Endothelial cell of umbilical vein (primary cell): Measurements from ENCODE around the gene TIMM23B. TPM values are rescaled to one million over a fixed set of nuclear protein-coding genes. Genes with fewer than 3 reads are reported as not detected.
"Not testable (repeated sequence)": the region's sequence is repeated elsewhere in the genome, so short reads cannot be mapped to it uniquely, and the experiment has no call there.

Experiments used
- BruUV-seq: library from RNA; stranded (reverse); fragments of 400-500 nt; replicated peaks from 2 replicates; lab custom pipeline; 2021; lab: Mats Ljungman, UMichigan
- CTCF ChIA-PET: fragments of 300-600, 350-600 bp; sonication (Branson Sonifier 250); formaldehyde crosslinking; loops from one replicate; lab custom pipeline; 2021; ENCODE audit warnings: antibody characterized with exemption, inconsistent platforms; lab: Charles Lee
- POLR2A ChIA-PET: fragments of 300-600, 350-600 bp; sonication (Branson Sonifier 250); formaldehyde crosslinking; loops from one replicate; lab custom pipeline; 2021; ENCODE audit warnings: antibody characterized with exemption, inconsistent platforms; lab: Charles Lee
- DNase-seq: peaks from one replicate; pipeline ENCODE4 v3.0.0-alpha.2; 2011; ENCODE audit warnings: low read depth, low spot score
- FAIRE-seq: peaks from 2 replicates; lab custom pipeline; 2011; peaks lifted over from hg19 to GRCh38; lab: Jason Lieb, UNC
- H2AFZ ChIP-seq: 2 replicates; pipeline ENCODE4 v1.6.0; 2012; ENCODE audit warnings: low read depth, low read length, control low read depth, inconsistent platforms
- H3K27ac ChIP-seq: 2 replicates; pipeline ENCODE4 v1.5.1; 2011; ENCODE audit warnings: low read depth, mild to moderate bottlenecking, control low read depth, low read length, moderate library complexity; ENCODE audit not compliant: insufficient read depth
- H3K27me3 ChIP-seq, 2 experiments: 2 replicates each; pipeline versions ENCODE4 v1.6.0 to v1.6.1; 2011; ENCODE audit warnings: low read length in 2 of 2, mixed read lengths in 1 of 2; ENCODE audit not compliant: control insufficient read depth in 2 of 2, insufficient read depth in 2 of 2
- H3K36me3 ChIP-seq, 2 experiments: 2 replicates in 1 of 2; 3 replicates in 1 of 2; pipeline ENCODE4 v1.5.1; 2011; ENCODE audit warnings: low read length in 2 of 2, mild to moderate bottlenecking in 1 of 2, moderate library complexity in 1 of 2; ENCODE audit not compliant: control insufficient read depth in 2 of 2, insufficient read depth in 2 of 2; ENCODE audit errors: extremely low read depth in 1 of 2
- H3K4me1 ChIP-seq: 3 replicates; pipeline ENCODE4 v1.5.1; 2011; ENCODE audit warnings: mild to moderate bottlenecking, low read length; ENCODE audit not compliant: control insufficient read depth, insufficient read depth; ENCODE audit errors: extremely low read depth
- H3K4me2 ChIP-seq: 2 replicates; pipeline ENCODE4 v1.6.1; 2011; ENCODE audit warnings: low read length, control low read depth, mixed read lengths; ENCODE audit not compliant: insufficient read depth
- H3K4me3 ChIP-seq, 3 experiments: fragments of 200-600 bp in 1 of 3; sonication (generic), shearing (Covaris generic) in 1 of 3; replicated peaks in 1 of 3; 2 replicates each; pipeline ENCODE4 v1.5.1; 2011 to 2016; ENCODE audit warnings: control low read depth in 3 of 3, low read length in 3 of 3, mild to moderate bottlenecking in 2 of 3, inconsistent platforms in 1 of 3, low read depth in 1 of 3, moderate library complexity in 1 of 3; ENCODE audit not compliant: insufficient read depth in 1 of 3
- H3K79me2 ChIP-seq: 2 replicates; pipeline ENCODE4 v1.6.0; 2012; ENCODE audit warnings: low read length, inconsistent platforms; ENCODE audit not compliant: control insufficient read depth, insufficient read depth
- H3K9ac ChIP-seq: replicated peaks from 2 replicates; pipeline ENCODE3; 2011; ENCODE audit warnings: low read length, control low read depth; ENCODE audit not compliant: insufficient read depth; ENCODE audit errors: extremely low read depth
- H3K9me1 ChIP-seq: replicated peaks from 3 replicates; pipeline ENCODE4 v1.6.0; 2011; ENCODE audit warnings: mild to moderate bottlenecking, low read length; ENCODE audit not compliant: control insufficient read depth, insufficient read depth; ENCODE audit errors: extremely low read depth
- H3K9me3 ChIP-seq: replicated peaks from 2 replicates; pipeline ENCODE4 v1.5.1; 2012; ENCODE audit warnings: low read length, inconsistent platforms; ENCODE audit not compliant: control insufficient read depth, insufficient read depth
- H4K20me1 ChIP-seq: replicated peaks from 2 replicates; pipeline ENCODE3; 2011; ENCODE audit warnings: mild to moderate bottlenecking, low read length; ENCODE audit not compliant: control insufficient read depth, insufficient read depth; ENCODE audit errors: extremely low read depth
- dilution Hi-C: fragments of 300-500 bp; cut with MboI; formaldehyde crosslinking; loops from one replicate; pipeline ENCODE4 v1.15.0; 2019; ENCODE audit warnings: low sequenced_read_pairs; ENCODE audit not compliant: extremely low pct_ligation_motif_present
- intact Hi-C: fragments of 100-400 bp; cut with micrococcal nuclease; formaldehyde crosslinking; loops from one replicate; pipeline ENCODE4 v1.10.0; 2022
- polyA plus RNA-seq, 4 experiments: library from polyadenylated mRNA; depleted of rRNA in 3 of 4; stranded (reverse) in 3 of 4; unstranded in 1 of 4; fragments of >200 nt; gene quantifications; 2 replicates each; pipeline versions ENCODE4 v1.2.1 to v1.2.3, GENCODE V29; 2011 to 2012; ENCODE audit warnings: missing spikeins in 1 of 4
- total RNA-seq: library from RNA; stranded (reverse); gene quantifications from 2 replicates; pipeline ENCODE4 v1.2.3, GENCODE V29; 2021

TIMM23B gene
- total and polyA plus RNA-seq, 2 donors (not counting 3 experiments of a cell fraction or from before 2014, with no cell fraction given): 14.4 to 18.7 TPM

DNA sequence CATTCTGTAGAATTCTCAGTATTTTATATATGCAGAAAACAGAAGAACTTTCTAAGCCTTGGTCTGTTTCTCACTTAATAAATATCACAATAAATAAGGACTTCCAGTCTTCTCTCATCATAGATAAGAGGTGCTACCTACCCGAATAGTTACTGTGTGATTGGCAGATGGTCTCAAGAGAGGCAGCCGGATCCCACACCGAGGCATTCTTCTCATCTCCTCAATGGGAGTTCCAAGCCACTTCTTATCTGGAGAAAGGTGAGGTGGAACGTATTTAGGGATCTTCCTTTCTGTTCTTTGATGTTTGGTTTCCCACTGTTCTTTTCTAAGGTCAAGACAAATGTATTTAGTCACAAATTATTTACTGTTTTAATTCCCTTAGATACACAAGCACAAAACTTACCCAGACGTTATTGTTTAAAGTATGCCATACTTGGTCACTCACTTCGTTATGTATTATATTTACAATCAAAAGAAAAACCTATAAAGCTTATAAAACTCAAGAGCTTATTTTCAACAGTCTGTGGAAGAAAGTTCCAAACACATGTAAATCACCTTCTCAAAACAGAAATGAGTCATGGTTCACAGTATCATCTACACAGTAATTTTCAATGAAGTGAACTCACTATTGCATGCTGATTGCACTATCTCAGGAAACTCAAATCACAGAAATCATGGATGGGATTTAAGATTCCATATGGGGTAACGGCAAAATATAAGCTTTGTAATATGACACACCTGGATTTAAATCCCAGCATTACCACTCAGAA, 9.7 kb upstream of the TIMM23B start:
- POLR2A ChIA-PET, intact Hi-C loops, H3K79me2 ChIP-seq, H3K27ac ChIP-seq, dilution Hi-C loops, H3K9me1 ChIP-seq, FAIRE-seq, H3K4me2 ChIP-seq, H3K4me3 ChIP-seq, H3K4me1 ChIP-seq, H3K9ac ChIP-seq, CTCF ChIA-PET, H2AFZ ChIP-seq, DNase-seq, H3K36me3 ChIP-seq, H4K20me1 ChIP-seq, BruUV-seq, H3K9me3 ChIP-seq, H3K27me3 ChIP-seq: not testable (repeated sequence)

DNA sequence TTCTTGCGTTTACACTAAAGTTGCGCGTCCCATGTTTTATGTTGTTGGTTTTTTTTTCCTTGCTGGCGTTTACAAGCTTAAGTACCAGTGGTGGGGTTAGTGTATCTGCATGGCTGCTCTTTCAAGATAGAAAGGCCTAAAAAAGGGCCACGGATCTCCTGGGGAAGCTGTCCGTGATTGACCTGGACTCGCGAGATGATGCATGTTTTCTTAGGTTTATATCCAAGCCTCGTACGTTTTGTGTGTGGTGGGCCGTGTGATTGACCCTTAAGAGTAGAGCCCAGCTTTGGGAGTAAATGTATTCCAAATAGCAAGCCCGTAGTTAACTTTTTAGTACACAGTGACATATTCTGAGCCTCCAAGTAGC, 469 bp downstream of the TIMM23B start:
- H4K20me1 ChIP-seq, FAIRE-seq, H3K36me3 ChIP-seq, H3K4me1 ChIP-seq, H3K27me3 ChIP-seq, POLR2A ChIA-PET, H3K9me1 ChIP-seq, dilution Hi-C loops, CTCF ChIA-PET, H3K9me3 ChIP-seq: not testable (repeated sequence)
- Histone ChIP-seq H3K27ac (peak overlapping the region; percentile 57), H3K4me3 (peak overlapping the region; percentile 55 to 72 (median 72)), H3K4me2 (peak overlapping the region; percentile 64), H3K9ac (peak overlapping the region; percentile 91), H2AFZ (peak overlapping the region; percentile 49), H3K79me2 (peaks cover 47% of the 10 kb centered on the region)
- BruUV-seq: TSS peak; percentile 71
- peak; percentile 61 for DNase-seq
- intact Hi-C loops: loop anchor here (1.0 kb wide), 1 partner anchor 349 kb away; no protein-coding TSS in a partner anchor

DNA sequence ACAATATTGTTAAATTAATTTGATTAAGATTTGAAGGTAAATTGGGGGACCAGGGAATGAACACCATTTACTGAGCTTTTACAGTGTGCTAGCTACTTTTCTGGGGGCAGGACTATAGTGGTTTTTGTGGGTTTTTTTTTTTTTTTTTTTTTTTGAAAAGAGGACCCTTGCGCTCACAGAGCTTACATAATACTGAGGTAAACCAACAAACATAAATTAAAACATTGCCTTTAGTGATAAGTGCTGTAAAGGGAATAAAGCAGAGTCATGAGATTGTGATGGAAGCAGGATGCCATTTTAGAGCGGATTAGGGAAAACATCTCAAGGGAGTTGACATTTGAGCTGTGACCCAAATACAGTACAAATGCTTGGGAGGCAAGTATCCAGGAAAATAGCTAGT, 1.8 kb downstream of the TIMM23B start:
- H4K20me1 ChIP-seq, dilution Hi-C loops, CTCF ChIA-PET, H3K9me3 ChIP-seq, H3K4me3 ChIP-seq, H3K36me3 ChIP-seq, intact Hi-C loops, BruUV-seq, H3K9ac ChIP-seq, H3K9me1 ChIP-seq, H2AFZ ChIP-seq, H3K27me3 ChIP-seq, H3K27ac ChIP-seq, FAIRE-seq, POLR2A ChIA-PET, H3K4me2 ChIP-seq, DNase-seq, H3K4me1 ChIP-seq: not testable (repeated sequence)
- peaks cover 48% of the 10 kb centered on the region for H3K79me2 ChIP-seq

DNA sequence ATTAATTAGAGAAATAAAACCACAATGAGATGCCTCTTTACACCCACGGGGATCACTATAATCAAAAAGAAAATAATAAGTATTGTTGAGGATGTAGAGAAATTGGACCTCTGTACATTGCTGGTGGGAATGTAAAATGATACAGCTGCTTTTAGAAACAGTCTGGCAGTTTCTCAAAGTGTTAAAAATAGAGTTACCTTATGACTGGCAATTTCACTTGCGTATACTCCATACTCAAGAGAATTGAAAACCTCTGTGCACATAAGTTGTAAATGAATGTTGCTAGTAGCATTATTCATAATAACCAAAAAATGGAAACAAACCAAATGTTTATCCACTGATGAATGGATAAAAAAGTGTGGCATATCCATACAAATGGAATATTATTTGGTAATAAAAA, 6.3 kb downstream of the TIMM23B start:
- H3K4me1 ChIP-seq, H3K9ac ChIP-seq, DNase-seq, H3K27ac ChIP-seq, H3K36me3 ChIP-seq, H3K9me1 ChIP-seq, H3K4me3 ChIP-seq, H3K9me3 ChIP-seq, intact Hi-C loops, H4K20me1 ChIP-seq, FAIRE-seq, H3K27me3 ChIP-seq, H3K4me2 ChIP-seq, POLR2A ChIA-PET, H2AFZ ChIP-seq, CTCF ChIA-PET, BruUV-seq, dilution Hi-C loops: not testable (repeated sequence)
- H3K79me2 ChIP-seq: peaks cover 33% of the 10 kb centered on the region
